Measurements from ENCODE around the gene ZNF354B.

GRCh38 chr5:178895615-178896571, 36.1 kb downstream of the ZNF354B start, which contains the start of gene ZFP2:
- TF ChIP-seq POLR2A (IDR thresholded peaks at IDR 0.05) (no peak), POLR2AphosphoS5 (IDR thresholded peaks at IDR 0.05) (no peak), CTCF (IDR thresholded peaks at IDR 0.05) (no peak)
